H9 (cell line): ENCODE measurements around the gene LPP. TPM values are rescaled to one million over a fixed set of nuclear protein-coding genes. Genes with fewer than 3 reads are reported as not detected.

ENCODE experiments used
- DNase-seq: peaks from one replicate; pipeline ENCODE4 v3.0.0-alpha.2; 2017
- H2AFZ ChIP-seq: one replicate; pipeline ENCODE4 v1.6.1; 2013; ENCODE audit warnings: mild to moderate bottlenecking, low read length, control low read depth, moderate library complexity
- H2AK5ac ChIP-seq: 2 replicates; pipeline ENCODE4 v1.6.1; 2013; ENCODE audit warnings: low read length, control low read depth, mixed read lengths; ENCODE audit not compliant: insufficient read length
- H2BK120ac ChIP-seq: one replicate; pipeline ENCODE4 v1.6.1; 2013; ENCODE audit warnings: low read depth, mild to moderate bottlenecking, low read length, control low read depth, inconsistent platforms; ENCODE audit not compliant: poor library complexity, severe bottlenecking
- H2BK12ac ChIP-seq: 2 replicates; pipeline ENCODE4 v1.6.1; 2013; ENCODE audit warnings: low read length, control low read depth, mixed read lengths, low read depth; ENCODE audit not compliant: insufficient read length
- H2BK15ac ChIP-seq: 2 replicates; pipeline ENCODE4 v1.6.1; 2013; ENCODE audit warnings: low read depth, low read length, control low read depth
- H2BK20ac ChIP-seq: one replicate; pipeline ENCODE4 v1.6.1; 2013; ENCODE audit warnings: low read depth, mild to moderate bottlenecking, low read length, control low read depth, inconsistent platforms; ENCODE audit not compliant: poor library complexity, severe bottlenecking
- H2BK5ac ChIP-seq: 2 replicates; pipeline ENCODE4 v1.6.1; 2013; ENCODE audit warnings: low read length, control low read depth, mixed read lengths; ENCODE audit not compliant: insufficient read length
- H3K14ac ChIP-seq: 2 replicates; pipeline ENCODE4 v1.6.1; 2013; ENCODE audit warnings: low read length, control low read depth; ENCODE audit not compliant: insufficient read depth
- H3K18ac ChIP-seq: 2 replicates; pipeline ENCODE4 v1.6.1; 2013; ENCODE audit warnings: low read depth, mild to moderate bottlenecking, mixed read lengths, low read length, control low read depth; ENCODE audit not compliant: insufficient read length
- H3K23ac ChIP-seq: 2 replicates; pipeline ENCODE4 v1.6.1; 2013; ENCODE audit warnings: low read length, control low read depth, mixed read lengths, low read depth; ENCODE audit not compliant: insufficient read length
- H3K23me2 ChIP-seq: 2 replicates; pipeline ENCODE4 v1.6.1; 2013; ENCODE audit warnings: low read depth, mild to moderate bottlenecking, mixed read lengths, low read length, control low read depth; ENCODE audit not compliant: insufficient read length, poor library complexity, severe bottlenecking
- H3K27ac ChIP-seq: 2 replicates; pipeline ENCODE4 v1.5.1; 2013; ENCODE audit warnings: low read length, control low read depth, mixed read lengths, low read depth; ENCODE audit not compliant: insufficient read length
- H3K27me3 ChIP-seq: 2 replicates; pipeline ENCODE4 v1.6.1; 2013; ENCODE audit warnings: low read length, control low read depth, inconsistent platforms; ENCODE audit not compliant: insufficient read depth
- H3K4ac ChIP-seq: 2 replicates; pipeline ENCODE4 v1.6.1; 2013; ENCODE audit warnings: low read depth, mild to moderate bottlenecking, control low read depth, inconsistent platforms, low read length, moderate library complexity
- H3K4me1 ChIP-seq: 2 replicates; pipeline ENCODE4 v1.6.1; 2013; ENCODE audit warnings: low read length, control low read depth, inconsistent platforms; ENCODE audit not compliant: insufficient read depth
- H3K4me2 ChIP-seq: 2 replicates; pipeline ENCODE4 v1.6.1; 2013; ENCODE audit warnings: low read length, control low read depth, mixed read lengths; ENCODE audit not compliant: insufficient read length, insufficient read depth
- H3K56ac ChIP-seq: 2 replicates; pipeline ENCODE4 v1.6.1; 2013; ENCODE audit warnings: low read depth, mild to moderate bottlenecking, mixed read lengths, low read length, control low read depth; ENCODE audit not compliant: insufficient read length
- H3K79me1 ChIP-seq: 2 replicates; pipeline ENCODE4 v1.6.1; 2013; ENCODE audit warnings: low read depth, mild to moderate bottlenecking, moderate library complexity, low read length, control low read depth, inconsistent platforms; ENCODE audit not compliant: insufficient read depth, poor library complexity, severe bottlenecking
- H3K79me2 ChIP-seq: 2 replicates; pipeline ENCODE4 v1.6.1; 2013; ENCODE audit warnings: low read length, control low read depth, inconsistent platforms; ENCODE audit not compliant: insufficient read depth
- H3K9ac ChIP-seq: 2 replicates; pipeline ENCODE4 v1.6.1; 2013; ENCODE audit warnings: low read length, control low read depth, mixed read lengths; ENCODE audit not compliant: insufficient read length; ENCODE audit errors: extremely low read depth
- H3K9me3 ChIP-seq: one replicate; pipeline ENCODE4 v1.6.1; 2013; ENCODE audit warnings: low read depth, low read length, inconsistent platforms; ENCODE audit not compliant: control insufficient read depth
- H3T11ph ChIP-seq: one replicate; pipeline ENCODE4 v1.6.1; 2013; ENCODE audit warnings: mild to moderate bottlenecking, low read length, control low read depth, inconsistent platforms
- H4K20me1 ChIP-seq: one replicate; pipeline ENCODE4 v1.6.1; 2013; ENCODE audit not compliant: control insufficient read depth, insufficient read length, insufficient read depth
- H4K5ac ChIP-seq: 2 replicates; pipeline ENCODE4 v1.6.1; 2013; ENCODE audit warnings: low read depth, mild to moderate bottlenecking, mixed read lengths, low read length, control low read depth; ENCODE audit not compliant: insufficient read length
- H4K8ac ChIP-seq: replicated peaks from 2 replicates; pipeline ENCODE4 v1.6.1; 2013; ENCODE audit warnings: low read length, control low read depth, mixed read lengths, low read depth; ENCODE audit not compliant: insufficient read length
- H4K91ac ChIP-seq: 2 replicates; pipeline ENCODE4 v1.6.1; 2013; ENCODE audit warnings: low read depth, mild to moderate bottlenecking, moderate library complexity, mixed read lengths, low read length, control low read depth; ENCODE audit not compliant: insufficient read length
- H3K27ac Mint-ChIP-seq, 3 experiments: 2 replicates in 2 of 3; 3 replicates in 1 of 3; pipeline ENCODE4 v1.8.0; 2020 to 2021; ENCODE audit warnings: mixed read lengths in 3 of 3, mild to moderate bottlenecking in 1 of 3, moderate library complexity in 1 of 3
- H3K27me3 Mint-ChIP-seq: 2 replicates; pipeline ENCODE4 v1.8.0; 2021; ENCODE audit warnings: low read depth, mild to moderate bottlenecking, moderate library complexity, mixed read lengths
- H3K36me3 Mint-ChIP-seq, 3 experiments: 2 replicates in 2 of 3; 3 replicates in 1 of 3; pipeline ENCODE4 v1.8.0; 2020 to 2021; ENCODE audit warnings: low read depth in 3 of 3, mixed read lengths in 3 of 3; ENCODE audit not compliant: insufficient read depth in 1 of 3
- H3K4me1 Mint-ChIP-seq, 2 experiments: 2 replicates each; pipeline ENCODE4 v1.8.0; 2020; ENCODE audit warnings: mixed read lengths in 2 of 2
- H3K4me3 Mint-ChIP-seq, 2 experiments: 2 replicates in 1 of 2; 3 replicates in 1 of 2; pipeline ENCODE4 v1.8.0; 2020 to 2021; ENCODE audit warnings: mild to moderate bottlenecking in 2 of 2, mixed read lengths in 2 of 2, moderate library complexity in 1 of 2
- H3K9me3 Mint-ChIP-seq, 2 experiments: 2 replicates in 1 of 2; 3 replicates in 1 of 2; pipeline ENCODE4 v1.8.0; 2020; ENCODE audit warnings: mild to moderate bottlenecking in 2 of 2, mixed read lengths in 2 of 2, moderate library complexity in 1 of 2
- CTCF ChIP-seq: fragments of 200-600 bp; sonication (generic); conservative IDR thresholded peaks from 3 replicates; pipeline ENCODE4 v1.8.0; 2021; ENCODE audit warnings: antibody characterized with exemption, mild to moderate bottlenecking
- WGBS: extraction: QIAGEN DNeasy Blood & Tissue Kit; methylation state at CpG from one replicate; pipeline ENCODE4 v1.1.7; 2013; ENCODE audit warnings: missing lambda C conversion rate, low lambda C conversion rate, mixed read lengths; ENCODE audit not compliant: insufficient read length; ENCODE audit errors: extremely low coverage; 5-methylcytosine and 5-hydroxymethylcytosine counted together
- total RNA-seq: library from RNA; stranded (reverse); gene quantifications from 2 replicates; pipeline ENCODE4 v1.2.1, GENCODE V29; 2021

The LPP gene
- total RNA-seq, 1 experiment from 2014 or later = 64.6 TPM

- Histone ChIP-seq H3K79me2 (peaks cover 16% of the 10 kb centered on the region; the same call in 1 of the 2 replicates), H3K23me2 (no peaks in the 10 kb centered on the region), H3K9me3 (no peaks in the 10 kb centered on the region), H3K18ac (no peak overlapping the region), H4K20me1 (no peaks in the 10 kb centered on the region), H3K27me3 (no peaks in the 10 kb centered on the region), H2AK5ac (no peak overlapping the region), H4K8ac (no peak overlapping the region), H3K9ac (no peak overlapping the region), H2BK5ac (no peak overlapping the region), H2BK12ac (no peak overlapping the region), H2BK15ac (no peak overlapping the region), H2BK120ac (no peak overlapping the region), H3K27ac (no peak overlapping the region), H4K91ac (no peak overlapping the region), H3K4ac (no peak overlapping the region), H2BK20ac (no peak overlapping the region), H2AFZ (no peak overlapping the region), H3K4me2 (no peak overlapping the region), H3K79me1 (no peaks in the 10 kb centered on the region), H3K14ac (no peak overlapping the region), H3K56ac (no peak overlapping the region), H3K4me1 (peaks cover 5% of the 10 kb centered on the region; the same call in 1 of the 2 replicates), H4K5ac (no peak overlapping the region), H3T11ph (no peak overlapping the region), H3K23ac (no peak overlapping the region)
- no peak for TF ChIP-seq CTCF
- no CpG with 5 or more reads among the region's 3 CpGs for WGBS
- Mint-ChIP-seq H3K4me3 (no peak overlapping the region), H3K36me3 (0 out of 7 replicates have a peak, but pooled peaks cover 0 to 2% (median 0%) of the 10 kb centered on the region in 3 experiments), H3K4me1 (peaks cover 26 to 31% of the 10 kb centered on the region in 2 experiments), H3K9me3 (no peaks in the 10 kb centered on the region), H3K27ac (no peak overlapping the region), H3K27me3 (no peaks in the 10 kb centered on the region)
- no peak for DNase-seq
Observed at GRCh38 chr3:188168186-188168585, 14.2 kb downstream of the LPP start.
